ENCODE data around the gene MAN2B2. TPM values are rescaled to one million over a fixed set of nuclear protein-coding genes. Genes with fewer than 3 reads are reported as not detected.

The MAN2B2 gene
- total and polyA plus RNA-seq, 9 of the 15 experiments (the other 6 are each of a cell fraction or from before 2014, with no cell fraction given): 0.21 to 8.8 (median 3.7) TPM

- peak; percentile 33 to 83 for TF ChIP-seq E2F6 (IDR thresholded peaks at IDR 0.05; ENCODE audit: borderline replicate concordance in 1 of 2, extremely low read depth in 1 of 2, insufficient read depth in 1 of 2, insufficient read length in 1 of 2, low read depth in 1 of 2, low read length in 1 of 2, poor library complexity in 1 of 2, severe bottlenecking in 1 of 2)
- TF ChIP-seq ZNF184 (CRISPR knock-in tag; IDR thresholded peaks at IDR 0.05): no peak
- no peak for TF ChIP-seq NELFE (IDR thresholded peaks at IDR 0.05; ENCODE audit: insufficient read depth, insufficient read length)
- TF ChIP-seq, protein P1, sequence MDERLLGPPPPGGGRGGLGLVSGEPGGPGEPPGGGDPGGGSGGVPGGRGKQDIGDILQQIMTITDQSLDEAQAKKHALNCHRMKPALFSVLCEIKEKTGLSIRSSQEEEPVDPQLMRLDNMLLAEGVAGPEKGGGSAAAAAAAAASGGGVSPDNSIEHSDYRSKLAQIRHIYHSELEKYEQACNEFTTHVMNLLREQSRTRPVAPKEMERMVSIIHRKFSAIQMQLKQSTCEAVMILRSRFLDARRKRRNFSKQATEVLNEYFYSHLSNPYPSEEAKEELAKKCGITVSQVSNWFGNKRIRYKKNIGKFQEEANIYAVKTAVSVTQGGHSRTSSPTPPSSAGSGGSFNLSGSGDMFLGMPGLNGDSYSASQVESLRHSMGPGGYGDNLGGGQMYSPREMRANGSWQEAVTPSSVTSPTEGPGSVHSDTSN (CRISPR knock-in tag; IDR thresholded peaks at IDR 0.05; ENCODE audit: low read depth): no peak
- TF ChIP-seq, protein P1 (tag; conservative IDR thresholded peaks at IDR 0.05; ENCODE audit: low read depth): peak; percentile 89
- TF ChIP-seq HCFC1 (IDR thresholded peaks at IDR 0.05; ENCODE audit: low read depth, low read length): no peak
- TF ChIP-seq HDAC1 (IDR thresholded peaks at IDR 0.05): peak in 1 of 2 experiments; percentile 70; a peak in 2 of 4 replicates
- no peak for TF ChIP-seq NR2C2 (CRISPR knock-in tag; IDR thresholded peaks at IDR 0.05)
- TF ChIP-seq NR2C2 (tag; IDR thresholded peaks at IDR 0.05): 0 out of 2 replicates have a peak, but pooled peaks have one; percentile 8
- TF ChIP-seq ATF7 (IDR thresholded peaks at IDR 0.05): peak; percentile 36
- TF ChIP-seq HNRNPL (IDR thresholded peaks at IDR 0.05; ENCODE audit: low read depth, low read length): no peak
- TF ChIP-seq CBFA2T2 (conservative IDR thresholded peaks at IDR 0.05): no peak
- no peak for TF ChIP-seq HNRNPLL (IDR thresholded peaks at IDR 0.05; ENCODE audit: low read depth, low read length, poor library complexity, severe bottlenecking)
- TF ChIP-seq FIP1L1 (IDR thresholded peaks at IDR 0.05; ENCODE audit: low read depth, low read length, poor library complexity, severe bottlenecking): peak; percentile 53
- TF ChIP-seq ZMIZ1 (IDR thresholded peaks at IDR 0.05; ENCODE audit: low read depth in 2 of 2, low read length in 2 of 2): no peak
- TF ChIP-seq SIN3A (IDR thresholded peaks at IDR 0.05; ENCODE audit: borderline replicate concordance in 2 of 2, control insufficient read depth in 1 of 2, low read depth in 2 of 2, low read length in 2 of 2): peak; percentile 33 to 41; a peak in 1 of 4 replicates
- TF ChIP-seq CREB1 (IDR thresholded peaks at IDR 0.05): peak; percentile 50
- no peak for TF ChIP-seq CREB1 (CRISPR knock-in tag; IDR thresholded peaks at IDR 0.05)
- no peak for TF ChIP-seq PHF8 (IDR thresholded peaks at IDR 0.05; ENCODE audit: borderline replicate concordance, low read length)
- TF ChIP-seq LARP7 (IDR thresholded peaks at IDR 0.05): peak; percentile 90; the same call in 1 of the 2 replicates
Measured at GRCh38 chr4:6641164-6641970, 66.4 kb downstream of the MAN2B2 start (continued).

Data from K562 (cell line).